GM21515 (cell line): ENCODE measurements around the gene MAP4K1.
"Not testable (repeated sequence)": the region's sequence is repeated elsewhere in the genome, so short reads cannot be mapped to it uniquely, and the experiment has no call there.

Source experiments
- ATAC-seq: cut with Tn5 transposase; IDR thresholded peaks from one replicate; pipeline ENCODE4 v1.9.1; 2021; ENCODE audit not compliant: unreplicated experiment

Gene MAP4K1

DNA sequence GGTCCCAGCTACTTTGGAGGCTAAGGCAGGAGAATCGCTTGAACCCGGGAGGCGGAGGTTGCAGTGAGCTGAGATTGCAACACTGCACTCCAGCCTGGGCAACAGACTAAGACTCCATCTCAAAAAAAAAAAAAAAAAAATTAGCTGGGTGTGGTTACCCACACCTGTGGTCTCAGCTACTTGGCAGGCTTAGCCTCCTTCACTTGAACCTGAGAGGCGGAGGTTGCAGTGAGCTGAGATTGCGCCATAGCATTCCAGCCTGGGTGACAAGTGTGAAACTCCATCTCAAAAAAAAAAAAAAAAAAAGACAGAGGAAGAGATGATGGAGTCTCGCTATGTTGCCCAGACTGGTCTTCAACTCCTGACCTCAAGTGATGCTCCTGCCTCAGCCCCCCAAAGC is 38.4 kb downstream of the MAP4K1 start:
- not testable (repeated sequence) for ATAC-seq

DNA sequence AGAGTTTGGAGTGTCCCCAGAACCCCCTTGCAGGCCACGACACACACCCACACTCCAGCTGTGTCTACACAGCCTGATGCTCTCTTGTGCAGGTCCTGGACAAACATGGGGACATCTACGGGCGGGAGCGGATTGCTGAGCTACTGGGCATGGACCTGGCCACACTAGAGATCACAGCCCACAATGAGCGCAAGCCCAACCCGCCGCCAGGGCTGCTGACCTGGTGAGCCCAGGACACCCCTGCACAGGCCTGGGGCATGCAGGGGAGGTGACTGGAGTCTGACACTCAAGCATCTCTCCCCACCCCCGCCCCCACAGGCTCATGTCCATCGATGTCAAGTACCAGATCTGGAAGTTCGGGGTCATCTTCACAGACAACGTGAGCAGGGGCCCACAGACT is 39.9 kb downstream of the MAP4K1 start:
- no peak for ATAC-seq

DNA sequence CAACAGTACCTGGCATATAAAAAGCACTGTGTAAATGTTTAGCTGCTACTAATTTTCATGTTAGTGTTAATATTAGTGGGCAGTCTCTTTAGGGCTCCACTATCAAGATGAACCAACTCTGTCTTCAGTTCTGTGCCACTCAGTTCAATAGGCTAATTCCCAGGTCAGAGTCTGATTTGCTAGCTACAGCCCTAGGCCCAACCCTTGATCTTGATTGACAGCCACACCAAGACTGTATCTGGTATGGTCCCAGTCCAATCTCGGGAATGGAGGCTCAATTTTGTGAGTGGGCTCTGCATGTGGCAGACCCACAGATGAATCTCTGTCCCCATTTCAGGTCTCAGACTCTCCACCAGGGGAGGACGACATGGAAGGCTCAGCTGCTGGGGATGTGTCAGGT is 46.1 kb downstream of the MAP4K1 start:
- no peak for ATAC-seq

DNA sequence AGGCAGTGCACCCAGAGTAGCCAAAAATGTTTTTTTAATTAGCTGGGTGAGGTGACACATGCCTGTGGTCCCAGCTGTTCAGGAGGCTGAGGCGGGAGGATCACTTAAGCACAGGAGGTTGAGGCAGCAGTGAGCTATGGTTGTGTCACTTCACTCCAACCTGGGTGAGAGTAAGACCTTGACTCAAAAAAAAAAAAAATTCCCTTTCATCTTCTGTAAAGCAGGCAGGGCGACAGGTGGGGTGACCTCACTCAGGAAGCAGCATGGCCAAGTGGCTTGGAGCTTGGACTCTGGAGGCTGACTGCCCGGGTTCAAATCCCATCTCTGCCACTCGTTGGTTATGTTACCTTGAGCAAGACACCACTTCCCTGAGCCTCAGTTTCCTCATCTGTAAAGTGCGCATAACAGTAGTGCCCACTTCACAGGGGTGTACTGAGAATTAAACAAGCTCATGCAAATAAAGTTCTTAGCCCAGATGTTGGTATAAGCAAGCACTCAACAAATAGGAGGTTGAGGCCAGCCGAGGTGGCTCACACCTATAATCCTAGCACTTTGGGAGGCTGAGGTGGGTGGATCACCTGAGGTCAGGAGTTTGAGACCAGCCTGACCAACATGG is 48.3 kb downstream of the MAP4K1 start:
- no peak for ATAC-seq

DNA sequence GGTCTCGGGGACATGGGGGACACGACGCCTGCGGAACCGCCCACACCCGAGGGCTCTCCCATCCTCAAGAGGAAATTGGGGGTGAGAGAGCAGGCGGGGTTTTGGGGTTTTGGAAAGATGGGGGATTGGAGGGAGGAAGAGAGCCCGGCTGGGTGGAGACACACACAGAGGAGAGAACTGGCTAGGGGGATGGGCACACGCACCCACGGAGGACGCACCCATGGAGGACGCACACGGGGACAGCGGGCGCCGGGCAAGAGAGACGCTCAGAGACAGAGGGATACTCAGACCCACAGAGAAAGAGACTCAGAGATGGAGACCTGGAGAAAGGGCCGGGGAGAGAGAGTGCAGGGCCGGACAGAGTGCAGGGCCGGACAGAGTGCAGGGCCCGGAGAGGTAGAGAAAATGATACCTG is 52.1 kb downstream of the MAP4K1 start:
- no peak for ATAC-seq

DNA sequence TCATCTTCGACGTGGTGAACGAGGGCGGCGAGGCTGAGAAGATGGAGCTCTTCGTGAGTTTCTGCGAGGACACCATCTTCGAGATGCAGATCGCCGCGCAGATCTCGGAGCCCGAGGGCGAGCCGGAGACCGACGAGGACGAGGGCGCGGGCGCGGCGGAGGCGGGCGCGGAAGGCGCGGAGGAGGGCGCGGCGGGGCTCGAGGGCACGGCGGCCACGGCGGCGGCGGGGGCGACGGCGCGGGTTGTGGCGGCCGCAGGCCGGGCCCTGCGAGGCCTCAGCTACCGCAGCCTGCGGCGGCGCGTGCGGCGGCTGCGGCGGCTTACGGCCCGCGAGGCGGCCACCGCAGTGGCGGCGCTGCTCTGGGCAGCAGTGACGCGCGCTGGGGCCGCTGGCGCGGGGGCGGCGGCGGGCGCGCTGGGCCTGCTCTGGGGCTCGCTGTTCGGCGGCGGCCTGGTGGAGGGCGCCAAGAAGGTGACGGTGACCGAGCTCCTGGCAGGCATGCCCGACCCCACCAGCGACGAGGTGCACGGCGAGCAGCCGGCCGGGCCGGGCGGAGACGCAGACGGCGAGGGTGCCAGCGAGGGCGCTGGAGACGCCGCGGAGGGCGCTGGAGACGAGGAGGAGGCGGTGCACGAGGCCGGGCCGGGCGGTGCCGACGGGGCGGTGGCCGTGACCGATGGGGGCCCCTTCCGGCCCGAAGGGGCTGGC is 52.6 kb downstream of the MAP4K1 start:
- no peak for ATAC-seq

DNA sequence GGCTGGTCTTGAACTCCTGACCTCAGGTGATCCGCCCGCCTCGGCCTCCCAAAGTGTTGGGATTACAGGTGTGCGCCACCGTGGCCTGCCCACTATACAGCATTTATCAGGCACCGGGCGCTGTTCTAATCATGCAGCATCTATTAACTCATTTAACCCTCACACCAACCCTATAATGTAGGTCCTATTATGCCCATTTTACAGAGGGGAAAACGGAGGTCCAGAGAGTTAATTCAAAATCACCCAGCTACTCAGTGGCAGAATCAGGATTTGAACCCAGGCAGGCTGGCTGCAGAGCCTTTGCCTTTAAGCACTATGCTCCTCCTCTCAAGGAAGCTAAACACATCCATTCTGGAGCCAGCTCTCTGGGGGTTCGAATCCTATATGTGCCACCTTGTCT is 54.3 kb downstream of the MAP4K1 start:
- ATAC-seq: no peak

DNA sequence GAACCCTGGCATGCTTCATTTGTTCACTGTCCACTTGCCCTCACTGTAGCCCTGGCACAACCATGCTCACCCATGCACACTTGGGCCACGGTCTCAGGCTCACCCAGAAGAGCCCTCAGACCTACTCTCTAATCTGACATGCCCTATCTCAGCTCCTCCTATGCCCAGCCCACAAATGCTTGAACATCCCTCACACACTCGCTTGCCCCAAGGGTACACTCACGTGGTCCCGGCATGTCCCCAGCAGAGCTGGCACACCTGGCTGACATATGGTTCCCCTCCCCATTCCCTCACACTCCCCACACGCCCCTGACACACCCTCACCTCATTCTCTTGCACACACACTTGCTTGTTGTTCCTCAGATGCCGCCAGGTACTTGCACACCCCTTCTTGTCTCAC is 55.7 kb downstream of the MAP4K1 start:
- ATAC-seq: no peak

DNA sequence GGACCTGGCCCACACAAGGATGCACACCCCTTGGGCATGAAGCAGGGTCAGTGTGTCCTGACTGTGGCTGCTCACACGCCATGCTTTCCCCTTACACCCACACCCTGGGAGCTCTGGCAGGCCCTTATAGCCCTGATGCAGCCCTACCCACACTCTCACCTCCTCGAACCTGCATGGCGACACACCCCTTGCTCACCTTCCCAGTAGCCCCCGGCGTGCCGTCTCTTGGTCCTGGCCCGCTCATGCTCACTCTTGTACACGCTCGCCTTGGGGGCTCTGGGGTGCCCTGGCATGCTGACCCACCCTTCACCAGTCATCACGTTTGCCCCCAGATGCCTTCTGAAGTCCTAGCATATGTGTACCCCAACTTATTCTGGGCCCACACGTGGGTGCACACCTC is 56.1 kb downstream of the MAP4K1 start:
- ATAC-seq: no peak

DNA sequence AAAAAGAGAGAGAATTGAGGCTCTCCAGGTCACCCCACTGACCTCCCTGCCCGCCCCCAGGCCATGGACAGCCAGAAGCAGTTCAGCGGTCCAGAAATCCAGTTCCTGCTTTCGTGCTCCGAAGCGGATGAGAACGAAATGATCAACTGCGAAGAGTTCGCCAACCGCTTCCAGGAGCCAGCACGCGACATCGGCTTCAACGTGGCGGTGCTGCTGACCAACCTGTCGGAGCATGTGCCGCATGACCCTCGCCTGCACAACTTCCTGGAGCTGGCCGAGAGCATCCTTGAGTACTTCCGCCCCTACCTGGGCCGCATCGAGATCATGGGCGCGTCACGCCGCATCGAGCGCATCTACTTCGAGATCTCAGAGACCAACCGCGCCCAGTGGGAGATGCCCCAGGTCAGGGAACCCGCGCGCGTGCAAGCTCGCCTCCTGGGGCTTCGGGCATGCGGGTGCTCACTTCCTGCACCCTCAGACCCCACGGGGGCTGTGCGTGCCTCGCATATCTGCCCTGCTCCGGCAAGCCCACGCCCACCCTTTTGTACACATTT is 56.6 kb downstream of the MAP4K1 start:
- ATAC-seq: no peak

DNA sequence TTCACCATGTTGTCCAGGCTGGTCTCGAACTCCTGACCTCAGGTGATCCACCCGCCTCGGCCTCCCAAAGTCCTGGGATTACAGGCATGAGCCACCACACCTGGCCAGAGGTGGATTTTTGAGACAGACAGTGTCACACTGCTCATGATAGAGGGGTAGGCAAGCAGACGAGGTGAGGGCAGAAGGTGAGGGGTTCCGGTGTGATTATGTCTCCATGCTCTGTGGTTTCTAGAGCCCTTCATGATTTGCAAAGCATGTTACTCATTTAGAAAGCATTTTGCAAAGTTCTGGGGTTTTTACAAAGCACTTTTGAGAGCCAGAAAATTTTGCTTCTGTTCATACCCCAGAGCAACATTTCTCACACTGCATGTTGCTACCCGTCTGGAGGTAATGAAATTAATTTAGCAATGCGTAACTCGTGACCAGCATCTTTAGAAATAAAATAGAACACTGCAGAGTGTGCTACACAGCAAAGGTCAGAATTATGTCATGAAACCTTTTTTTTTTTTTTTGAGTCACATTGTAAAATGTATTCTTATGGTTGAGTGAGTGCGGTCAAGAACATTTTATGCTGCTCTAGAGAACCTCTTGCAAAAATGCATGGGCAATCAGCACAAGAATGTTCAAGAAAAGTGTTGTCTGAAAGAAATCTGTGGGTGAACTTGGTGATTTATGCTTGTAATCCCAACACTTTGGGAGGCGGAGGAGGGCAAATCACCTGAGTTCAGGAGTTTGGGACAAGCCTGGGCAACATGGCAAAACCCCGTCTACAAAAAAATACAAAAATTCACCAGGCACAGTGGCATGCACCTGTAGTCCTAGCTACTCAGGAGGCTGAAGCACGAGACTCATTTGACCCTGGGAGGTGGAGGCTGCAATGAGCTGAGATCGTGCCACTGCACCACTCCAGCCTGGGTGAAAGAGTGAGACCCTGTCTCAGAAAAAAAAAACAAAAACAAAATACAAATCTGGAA is 58.0 kb downstream of the MAP4K1 start:
- peak; percentile 68 for ATAC-seq

DNA sequence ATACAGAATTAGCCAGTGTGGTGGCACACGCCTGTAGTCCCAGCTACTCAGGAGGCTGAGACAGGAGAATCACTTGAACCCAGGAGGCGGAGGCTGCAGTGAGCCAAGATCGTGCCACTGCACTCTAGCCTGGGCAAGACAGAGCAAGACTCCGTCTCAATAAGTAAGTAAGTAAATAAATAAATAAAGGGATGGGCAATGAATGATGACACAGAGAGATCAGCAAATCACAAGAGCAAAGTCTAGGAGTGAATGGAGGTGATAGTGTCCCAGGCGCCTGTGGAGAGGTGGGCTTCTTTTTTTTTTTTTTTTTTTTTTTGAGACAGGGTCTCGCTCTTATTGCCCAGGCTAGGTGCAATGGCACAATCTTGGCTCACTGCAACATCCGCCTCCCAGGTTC is 58.8 kb downstream of the MAP4K1 start:
- ATAC-seq: not testable (repeated sequence)

DNA sequence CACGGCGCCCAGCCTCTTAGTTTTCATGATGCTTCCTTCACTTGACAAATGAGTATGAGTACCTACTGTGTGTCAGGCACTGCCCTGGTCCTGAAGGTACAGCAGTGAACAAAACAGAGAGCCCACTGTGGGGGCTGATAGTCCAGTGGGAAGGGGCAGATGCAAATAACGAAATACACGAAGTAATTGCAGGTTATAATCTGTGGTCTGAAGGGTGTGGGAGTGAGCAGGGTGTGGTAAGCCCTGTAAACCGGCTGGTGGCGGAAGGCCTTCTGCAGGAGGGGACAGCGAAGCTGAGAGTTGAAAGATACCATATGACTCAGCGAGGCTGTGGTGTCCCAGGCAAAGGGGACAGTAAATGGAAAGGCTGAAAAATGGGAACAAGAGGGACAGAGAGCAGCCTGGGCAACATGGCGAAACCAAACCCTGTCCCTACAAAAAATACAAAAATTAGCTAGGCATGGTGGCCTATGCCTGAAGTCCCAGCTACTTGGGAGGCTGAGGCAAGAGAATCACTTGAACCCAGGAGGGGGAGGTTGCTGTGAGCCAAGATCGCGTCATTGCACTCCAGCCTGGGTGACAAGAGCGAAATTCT is 60.5 kb downstream of the MAP4K1 start:
- no peak for ATAC-seq

DNA sequence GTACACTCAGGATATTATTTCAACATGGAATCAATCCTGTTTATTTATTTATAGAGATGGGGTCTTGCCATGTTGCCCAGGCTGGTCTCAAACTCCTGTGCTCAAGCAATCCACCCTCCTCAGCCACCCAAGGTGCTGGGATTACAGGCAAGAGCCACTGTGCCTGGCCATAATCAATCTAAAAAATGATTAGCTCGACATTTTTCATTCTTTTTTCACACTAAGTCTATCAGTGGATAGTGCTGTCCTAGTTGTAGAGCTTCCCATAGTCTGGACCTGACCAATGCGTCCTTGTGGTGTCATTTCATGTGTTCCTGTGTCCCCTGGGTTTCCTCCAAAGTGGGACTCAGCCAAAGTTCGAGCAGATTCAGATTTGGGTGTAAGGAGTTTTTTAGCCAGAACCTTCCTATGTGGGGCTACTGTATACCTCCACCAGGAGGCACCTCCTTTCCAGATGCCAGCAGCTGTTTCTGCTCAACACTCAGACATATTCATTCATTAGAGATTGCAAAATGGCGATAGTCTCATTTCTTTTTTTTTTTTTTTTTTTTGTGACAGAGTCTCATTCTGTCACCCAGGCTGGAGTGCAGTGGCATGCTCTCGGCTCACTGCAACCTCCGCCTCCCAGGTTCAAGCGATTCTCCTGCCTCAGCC is 61.1 kb downstream of the MAP4K1 start:
- ATAC-seq: no peak

DNA sequence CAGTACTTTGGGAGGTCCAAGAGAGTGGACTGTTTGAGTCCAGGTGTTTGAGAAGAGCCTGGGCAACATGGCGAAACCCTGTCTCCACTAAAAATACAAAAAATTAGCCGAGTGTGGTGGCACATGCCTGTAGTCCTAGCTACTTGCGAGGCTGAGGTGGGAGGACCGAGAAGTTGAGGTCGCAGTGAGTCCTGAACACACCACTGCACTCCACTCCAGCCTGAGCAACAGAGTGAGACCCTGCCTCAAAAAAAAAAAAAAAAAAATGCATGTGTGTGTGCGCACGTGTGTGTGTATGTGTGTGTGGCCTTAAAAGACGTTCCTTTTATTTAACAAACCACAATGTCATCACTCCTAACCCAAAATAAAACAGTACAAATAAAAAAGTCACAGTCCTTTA is 62.6 kb downstream of the MAP4K1 start:
- no peak for ATAC-seq

DNA sequence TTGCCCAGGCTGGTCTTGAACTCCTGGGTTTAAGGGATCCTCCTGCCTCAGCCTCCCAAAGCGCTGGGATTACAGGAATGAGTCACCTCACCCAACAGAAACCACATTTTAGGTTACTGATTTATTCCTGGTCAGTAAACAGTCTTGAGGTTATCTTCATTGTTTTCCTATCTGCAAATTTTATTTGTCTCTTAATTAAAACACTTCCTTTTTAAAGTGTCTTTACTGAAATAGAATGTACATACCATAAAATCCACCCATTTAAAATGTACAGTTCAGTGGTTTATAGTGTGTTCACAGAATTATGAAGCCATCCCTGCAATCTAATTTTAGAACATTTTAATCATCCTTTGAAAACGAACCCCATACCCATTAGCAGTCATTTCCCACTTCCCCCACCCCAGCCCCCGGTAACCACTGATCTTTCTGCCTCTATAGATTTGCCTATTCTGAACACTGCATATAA is 63.0 kb downstream of the MAP4K1 start:
- no peak for ATAC-seq

DNA sequence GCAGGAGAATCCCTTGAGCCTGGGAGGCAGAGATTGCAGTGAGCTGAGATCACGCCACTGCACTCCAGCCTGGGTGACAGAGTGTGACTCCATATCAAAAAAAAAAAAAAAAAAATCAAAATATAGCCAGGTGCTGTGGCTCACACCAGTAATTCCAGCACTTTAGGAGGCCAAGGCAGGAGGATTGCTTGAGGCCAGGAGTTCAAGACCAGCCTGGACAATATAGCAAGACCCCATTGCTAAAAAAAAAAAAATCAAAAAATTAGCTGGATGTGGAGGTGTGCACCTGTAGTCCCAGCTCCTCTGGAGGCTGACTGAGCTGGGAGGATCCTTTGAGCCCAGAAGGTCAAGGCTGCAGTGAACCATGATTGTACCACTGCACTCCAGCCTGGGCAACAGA is 64.5 kb downstream of the MAP4K1 start:
- not testable (repeated sequence) for ATAC-seq

DNA sequence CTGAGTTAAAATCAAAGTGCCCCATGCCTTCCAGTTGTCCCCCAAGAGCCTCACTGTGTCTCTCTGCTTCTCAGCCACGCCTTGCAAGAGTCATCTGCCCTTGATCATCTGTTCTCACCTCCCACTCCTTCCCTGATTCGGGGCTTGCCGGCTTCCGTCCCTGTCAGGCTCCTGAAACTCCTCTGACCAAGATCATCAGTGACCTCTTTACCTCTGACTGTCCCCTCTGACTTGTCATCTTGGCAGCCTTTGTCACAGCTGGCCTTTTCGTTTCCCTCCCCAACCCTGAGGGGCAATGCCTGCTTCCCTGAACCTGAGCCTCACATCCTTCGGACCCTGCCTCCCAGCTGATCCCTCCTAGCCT is 66.3 kb downstream of the MAP4K1 start:
- peak; percentile 47 for ATAC-seq

DNA sequence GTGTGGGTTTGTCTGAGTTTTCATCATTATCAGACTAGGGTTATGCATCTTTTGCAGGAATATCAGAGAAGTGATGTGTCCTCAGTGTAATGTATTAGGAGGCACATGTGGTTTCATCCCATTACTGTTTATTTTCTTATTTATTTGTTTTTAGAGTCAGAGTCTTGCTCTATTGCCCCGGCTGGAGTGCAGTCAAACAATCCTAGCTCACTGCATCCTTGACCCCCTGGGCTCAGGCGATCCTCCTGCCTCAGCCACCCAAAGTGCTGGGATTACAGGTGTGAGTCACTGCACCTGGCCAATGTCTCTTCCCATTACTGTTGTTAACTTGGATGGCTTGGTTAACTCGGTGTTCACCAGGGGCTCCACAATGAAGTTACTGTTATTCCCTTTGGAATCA is 67.4 kb downstream of the MAP4K1 start:
- no peak for ATAC-seq

DNA sequence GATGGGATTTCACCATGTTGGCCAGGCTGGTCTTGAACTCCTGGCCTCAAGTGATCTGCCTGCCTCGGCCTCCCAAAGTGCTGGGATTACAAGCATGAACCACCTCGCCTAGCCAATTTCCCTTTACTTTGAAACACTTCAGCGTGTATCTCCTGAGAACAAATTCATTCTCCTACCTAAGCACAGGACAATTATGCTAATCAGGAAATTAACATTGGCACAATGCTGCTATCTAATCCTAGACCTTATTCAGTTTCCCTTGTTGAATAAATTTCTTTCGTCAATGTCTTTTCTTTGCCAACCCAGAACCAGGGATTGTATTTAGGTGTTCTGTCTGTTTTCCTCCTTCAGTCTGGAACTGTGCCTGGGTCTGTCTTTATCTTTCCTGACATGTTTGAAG is 67.8 kb downstream of the MAP4K1 start:
- ATAC-seq: no peak

DNA sequence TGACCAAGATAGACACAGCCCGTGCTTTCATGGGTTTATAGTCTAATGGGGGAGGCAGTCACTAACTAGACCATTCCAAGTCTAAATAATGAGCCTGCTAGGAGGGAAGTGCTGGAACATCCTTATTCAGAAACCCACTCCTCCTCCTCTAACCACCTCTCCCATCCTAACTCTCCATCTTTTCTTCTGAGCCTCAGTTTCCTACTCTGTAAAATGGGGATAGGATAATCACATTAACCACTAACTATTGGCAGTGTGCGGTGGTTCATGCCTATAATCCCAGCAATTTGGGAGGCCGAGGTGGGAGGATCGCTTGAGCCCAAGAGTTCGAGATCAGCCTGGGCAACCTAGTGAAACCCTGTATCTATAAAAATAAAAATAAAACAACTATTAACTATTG is 68.7 kb downstream of the MAP4K1 start:
- ATAC-seq: no peak
